Neural cell (in vitro differentiated cells): ENCODE data around the gene ISG20.

Experiments used
- CTCF ChIP-seq: fragments of 450-650 bp; IDR thresholded peaks from 2 replicates; pipeline ENCODE4 v1.5.1; 2014; ENCODE audit warnings: antibody characterized with exemption, mild to moderate bottlenecking, moderate library complexity; ENCODE audit not compliant: poor library complexity, severe bottlenecking
- EP300 ChIP-seq: fragments of 450-650 bp; conservative IDR thresholded peaks from 2 replicates; pipeline ENCODE4 v1.6.1; 2014; ENCODE audit warnings: antibody characterized with exemption, mild to moderate bottlenecking, moderate library complexity; ENCODE audit not compliant: poor library complexity, severe bottlenecking
- EZH2 ChIP-seq: fragments of 200-600, 300-800 bp; shearing (Covaris generic), sonication (generic); IDR thresholded peaks from 2 replicates; pipeline ENCODE4 v1.6.1; 2014; ENCODE audit warnings: antibody characterized with exemption, low read length, borderline replicate concordance, mild to moderate bottlenecking; ENCODE audit not compliant: insufficient read depth, poor library complexity, severe bottlenecking
- MXI1 ChIP-seq: fragments of 450-650 bp; conservative IDR thresholded peaks from 2 replicates; pipeline ENCODE4 v1.6.1; 2014; ENCODE audit warnings: antibody characterized with exemption, mild to moderate bottlenecking; ENCODE audit not compliant: poor library complexity, severe bottlenecking
- POLR2AphosphoS5 ChIP-seq: IDR thresholded peaks from 2 replicates; pipeline ENCODE4 v1.6.1; 2012
- REST ChIP-seq: IDR thresholded peaks from 2 replicates; pipeline ENCODE4 v1.6.1; 2012; ENCODE audit warnings: borderline replicate concordance
- TAF1 ChIP-seq: IDR thresholded peaks from 2 replicates; pipeline ENCODE4 v1.6.1; 2012; ENCODE audit warnings: low read depth

- peak; percentile 29 for TF ChIP-seq CTCF
- peak; percentile 50 for TF ChIP-seq POLR2AphosphoS5
- no peak for TF ChIP-seq EP300
- TF ChIP-seq REST = no peak
- no peak for TF ChIP-seq TAF1
- peak; percentile 100 for TF ChIP-seq MXI1
- TF ChIP-seq EZH2 = no peak
Measured at GRCh38 chr15:88620995-88621772, 17.6 kb upstream of the ISG20 start, which contains the start of gene AEN.
